Karpas-422 (cell line): ENCODE results near the gene FUT9. TPM values are rescaled to one million over a fixed set of nuclear protein-coding genes. Genes with fewer than 3 reads are reported as not detected.

Experiments used
- DNase-seq: peaks from one replicate; pipeline ENCODE4 v3.0.0-alpha.2; 2015
- H2AFZ ChIP-seq: fragments of 200-600 bp; sonication (generic); 2 replicates; pipeline ENCODE4 v1.6.1; 2014; ENCODE audit warnings: antibody characterized with exemption, low read length, mixed read lengths
- H3K27ac ChIP-seq: fragments of 200-600 bp; sonication (generic); 2 replicates; pipeline ENCODE4 v1.5.1; 2014; ENCODE audit warnings: mild to moderate bottlenecking, low read length, moderate library complexity
- H3K27me3 ChIP-seq: fragments of 200-600 bp; sonication (generic); 2 replicates; pipeline ENCODE4 v1.6.1; 2014; ENCODE audit warnings: low read length, mixed read lengths
- H3K36me3 ChIP-seq: fragments of 200-600 bp; sonication (generic); 2 replicates; pipeline ENCODE4 v1.6.1; 2014; ENCODE audit warnings: low read length, mixed read lengths; ENCODE audit not compliant: insufficient read depth
- H3K4me1 ChIP-seq: fragments of 200-600 bp; sonication (generic); 2 replicates; pipeline ENCODE4 v1.6.1; 2014; ENCODE audit warnings: mild to moderate bottlenecking, low read length, mixed read lengths
- H3K4me2 ChIP-seq: fragments of 200-600 bp; sonication (generic); 2 replicates; pipeline ENCODE4 v1.6.1; 2014; ENCODE audit warnings: low read length, low read depth, mild to moderate bottlenecking; ENCODE audit not compliant: poor library complexity, severe bottlenecking
- H3K4me3 ChIP-seq: fragments of 200-600 bp; sonication (generic); 2 replicates; pipeline ENCODE4 v1.5.1; 2014; ENCODE audit warnings: mild to moderate bottlenecking, antibody characterized with exemption, low read length, mixed read lengths
- H3K79me2 ChIP-seq: fragments of 200-600 bp; sonication (generic); 2 replicates; pipeline ENCODE4 v1.6.1; 2014; ENCODE audit warnings: mild to moderate bottlenecking, low read length, mixed read lengths
- H3K9ac ChIP-seq: fragments of 200-600 bp; sonication (generic); 2 replicates; pipeline ENCODE4 v1.6.0; 2014; ENCODE audit warnings: low read length
- H3K9me2 ChIP-seq: fragments of 200-600 bp; sonication (generic), shearing (Covaris generic); replicated peaks from 2 replicates; pipeline ENCODE4 v1.6.0; 2014; ENCODE audit warnings: mild to moderate bottlenecking, low read length, moderate library complexity; ENCODE audit not compliant: insufficient read depth
- H3K9me3 ChIP-seq: fragments of 300-700, 200-600 bp; sonication (generic); 2 replicates; pipeline ENCODE4 v1.6.1; 2014; ENCODE audit warnings: low read length, mixed read lengths
- H4K20me1 ChIP-seq: fragments of 200-600 bp; sonication (generic); 2 replicates; pipeline ENCODE4 v1.6.1; 2014; ENCODE audit warnings: mild to moderate bottlenecking, antibody characterized with exemption, low read length, low read depth; ENCODE audit not compliant: insufficient read depth
- total RNA-seq: library from RNA; depleted of rRNA; stranded (reverse); fragments of >200 nt; shearing (Covaris generic); gene quantifications from 2 replicates; pipeline ENCODE4 v1.2.3, GENCODE V29; 2014; ENCODE audit warnings: low replicate concordance

Gene FUT9
- total RNA-seq, 1 experiment from 2014 or later: not detected

- H4K20me1 ChIP-seq: no peaks in the 10 kb centered on the region
- H3K36me3 ChIP-seq: no peaks in the 10 kb centered on the region
- no peak overlapping the region for H3K9ac ChIP-seq
- H3K9me3 ChIP-seq: no peaks in the 10 kb centered on the region
- no peaks in the 10 kb centered on the region for H3K27me3 ChIP-seq
- H3K4me3 ChIP-seq: no peak overlapping the region
- no peak for DNase-seq
- no peak overlapping the region for H2AFZ ChIP-seq
- H3K4me2 ChIP-seq: peak overlapping the region; percentile 14
- no peak overlapping the region for H3K27ac ChIP-seq
- no peaks in the 10 kb centered on the region for H3K4me1 ChIP-seq
- no peaks in the 10 kb centered on the region for H3K79me2 ChIP-seq
- H3K9me2 ChIP-seq: no peaks in the 10 kb centered on the region
Observed at GRCh38 chr6:96157018-96157565, 141.3 kb downstream of the FUT9 start.

DNA sequence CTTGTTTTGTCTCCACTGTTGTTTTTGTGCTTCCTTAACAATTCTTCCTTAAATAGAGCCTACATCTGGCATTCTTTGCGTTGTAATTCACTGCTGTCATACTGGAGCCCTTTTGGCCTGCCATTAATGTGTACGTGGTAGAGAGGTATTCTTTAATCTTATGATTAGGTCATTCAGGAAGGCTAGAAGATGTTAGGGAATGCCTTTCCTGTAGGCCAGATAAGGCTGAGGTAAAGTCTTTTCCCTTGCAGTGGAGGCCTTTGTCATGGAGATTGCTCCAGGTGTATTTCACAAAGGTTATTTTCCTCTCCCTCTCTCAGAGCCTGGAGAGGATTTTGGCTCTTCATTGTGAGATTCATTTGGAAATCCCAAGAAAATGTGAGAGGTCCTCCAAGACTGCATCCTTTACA, 146.9 kb downstream of the FUT9 start:
- no peaks in the 10 kb centered on the region for H3K36me3 ChIP-seq
- no peak overlapping the region for H3K27ac ChIP-seq
- H2AFZ ChIP-seq: no peak overlapping the region
- no peaks in the 10 kb centered on the region for H4K20me1 ChIP-seq
- H3K4me2 ChIP-seq: no peak overlapping the region
- no peak overlapping the region for H3K4me3 ChIP-seq
- no peaks in the 10 kb centered on the region for H3K4me1 ChIP-seq
- H3K9me2 ChIP-seq: no peaks in the 10 kb centered on the region
- no peaks in the 10 kb centered on the region for H3K79me2 ChIP-seq
- H3K27me3 ChIP-seq: no peaks in the 10 kb centered on the region
- H3K9me3 ChIP-seq: no peaks in the 10 kb centered on the region
- no peak for DNase-seq
- no peak overlapping the region for H3K9ac ChIP-seq

DNA sequence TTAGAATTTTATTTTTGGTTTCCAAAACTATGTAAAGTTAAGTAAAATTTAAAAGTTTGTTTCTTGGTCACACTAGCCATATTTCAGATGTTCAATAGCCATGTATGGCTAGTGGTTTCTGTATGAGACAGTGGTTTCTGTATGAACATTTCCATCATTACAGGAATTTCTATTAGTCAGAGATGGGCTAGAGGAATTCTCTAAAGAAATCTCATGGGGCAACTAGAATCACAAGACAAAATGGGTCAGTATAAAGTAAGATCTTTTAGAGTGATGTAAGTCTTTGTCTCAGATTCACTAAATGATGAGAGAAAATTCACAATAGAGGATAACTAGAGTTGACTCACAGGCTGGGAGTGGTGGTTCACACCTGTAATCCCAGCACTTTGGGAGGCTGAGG, 149.0 kb downstream of the FUT9 start:
- Histone ChIP-seq H3K4me2 (no peak overlapping the region), H3K79me2 (no peaks in the 10 kb centered on the region), H3K9me3 (no peaks in the 10 kb centered on the region), H3K9me2 (no peaks in the 10 kb centered on the region), H3K27ac (no peak overlapping the region), H4K20me1 (no peaks in the 10 kb centered on the region), H3K27me3 (no peaks in the 10 kb centered on the region), H3K9ac (no peak overlapping the region), H2AFZ (no peak overlapping the region), H3K36me3 (no peaks in the 10 kb centered on the region), H3K4me3 (no peak overlapping the region), H3K4me1 (no peaks in the 10 kb centered on the region)
- DNase-seq: no peak

DNA sequence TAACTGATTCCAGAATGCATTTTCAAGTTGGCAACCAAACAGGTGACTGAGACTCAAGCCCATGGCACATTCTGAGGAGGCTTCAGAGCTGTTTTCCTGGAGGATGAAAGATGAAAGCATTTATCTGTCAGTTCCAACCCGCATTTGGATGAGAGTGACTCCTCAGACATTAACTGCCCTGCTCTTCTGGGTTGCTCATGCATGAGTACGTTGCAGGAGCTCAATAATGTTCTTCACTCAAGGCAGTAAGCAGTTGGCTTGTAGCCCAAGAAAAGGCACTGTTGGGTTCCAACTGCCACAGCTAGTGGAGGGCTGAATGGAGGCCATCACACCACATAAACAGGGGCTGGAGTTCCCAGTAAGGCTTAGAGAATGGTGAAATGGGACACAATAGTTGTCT, 155.3 kb downstream of the FUT9 start:
- no peak overlapping the region for H3K4me3 ChIP-seq
- DNase-seq: no peak
- no peaks in the 10 kb centered on the region for H3K9me3 ChIP-seq
- no peak overlapping the region for H3K27ac ChIP-seq
- H3K27me3 ChIP-seq: no peaks in the 10 kb centered on the region
- no peaks in the 10 kb centered on the region for H4K20me1 ChIP-seq
- no peaks in the 10 kb centered on the region for H3K36me3 ChIP-seq
- H2AFZ ChIP-seq: no peak overlapping the region
- H3K9me2 ChIP-seq: no peaks in the 10 kb centered on the region
- no peak overlapping the region for H3K4me2 ChIP-seq
- H3K4me1 ChIP-seq: no peaks in the 10 kb centered on the region
- H3K9ac ChIP-seq: no peak overlapping the region
- no peaks in the 10 kb centered on the region for H3K79me2 ChIP-seq

GRCh38 chr6:96184798-96185197, 169.0 kb downstream of the FUT9 start:
- H3K9me3 ChIP-seq: no peaks in the 10 kb centered on the region
- no peaks in the 10 kb centered on the region for H3K9me2 ChIP-seq
- no peak overlapping the region for H3K27ac ChIP-seq
- H3K9ac ChIP-seq: no peak overlapping the region
- no peaks in the 10 kb centered on the region for H3K4me1 ChIP-seq
- no peak overlapping the region for H3K4me3 ChIP-seq
- DNase-seq: no peak
- H3K79me2 ChIP-seq: no peaks in the 10 kb centered on the region
- H3K36me3 ChIP-seq: no peaks in the 10 kb centered on the region
- no peak overlapping the region for H2AFZ ChIP-seq
- no peaks in the 10 kb centered on the region for H3K27me3 ChIP-seq
- H3K4me2 ChIP-seq: no peak overlapping the region
- H4K20me1 ChIP-seq: no peaks in the 10 kb centered on the region

GRCh38 chr6:96186094-96186493, 170.3 kb downstream of the FUT9 start:
- no peak overlapping the region for H3K27ac ChIP-seq
- no peak overlapping the region for H3K4me2 ChIP-seq
- H4K20me1 ChIP-seq: no peaks in the 10 kb centered on the region
- no peak overlapping the region for H2AFZ ChIP-seq
- H3K4me3 ChIP-seq: no peak overlapping the region
- no peaks in the 10 kb centered on the region for H3K9me2 ChIP-seq
- no peaks in the 10 kb centered on the region for H3K79me2 ChIP-seq
- H3K4me1 ChIP-seq: no peaks in the 10 kb centered on the region
- no peaks in the 10 kb centered on the region for H3K36me3 ChIP-seq
- H3K9ac ChIP-seq: no peak overlapping the region
- H3K27me3 ChIP-seq: no peaks in the 10 kb centered on the region
- no peaks in the 10 kb centered on the region for H3K9me3 ChIP-seq
- no peak for DNase-seq

DNA sequence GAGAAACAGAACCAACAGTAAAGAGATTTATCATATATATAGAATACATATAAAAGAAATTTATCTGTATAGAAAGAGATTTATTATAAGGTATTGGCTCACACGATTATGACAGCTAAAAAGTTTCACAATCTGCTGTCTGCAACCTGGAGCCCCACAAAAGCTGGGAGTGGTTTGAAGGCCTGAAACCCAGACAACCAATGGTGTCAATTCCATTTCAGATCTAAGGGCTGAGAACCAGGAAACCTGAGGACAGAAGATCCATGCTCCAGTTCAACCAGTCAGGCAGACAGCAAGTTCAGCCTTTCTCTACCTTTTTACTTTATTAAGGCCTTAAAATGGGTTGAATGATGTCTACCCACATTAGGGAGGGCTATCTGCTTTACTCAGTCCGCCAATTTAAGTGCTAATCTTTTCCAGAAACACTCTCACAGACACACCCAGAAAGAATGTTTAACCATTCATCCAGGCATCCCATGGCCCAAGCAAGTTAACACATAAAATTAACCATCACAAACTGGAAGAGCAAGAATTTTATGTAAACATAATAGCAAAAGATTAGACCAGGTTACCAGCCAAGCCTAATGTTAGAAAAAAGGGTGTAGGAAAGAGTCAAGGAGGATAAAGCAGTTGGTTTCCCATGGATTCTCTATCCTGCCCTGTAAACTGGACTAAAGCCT, 170.9 kb downstream of the FUT9 start:
- H3K9me2 ChIP-seq: no peaks in the 10 kb centered on the region
- H3K4me1 ChIP-seq: no peaks in the 10 kb centered on the region
- no peak overlapping the region for H3K4me3 ChIP-seq
- no peak for DNase-seq
- no peak overlapping the region for H3K4me2 ChIP-seq
- H3K27ac ChIP-seq: no peak overlapping the region
- H3K9ac ChIP-seq: no peak overlapping the region
- no peaks in the 10 kb centered on the region for H3K36me3 ChIP-seq
- no peaks in the 10 kb centered on the region for H4K20me1 ChIP-seq
- H2AFZ ChIP-seq: no peak overlapping the region
- H3K79me2 ChIP-seq: no peaks in the 10 kb centered on the region
- H3K27me3 ChIP-seq: no peaks in the 10 kb centered on the region
- H3K9me3 ChIP-seq: no peaks in the 10 kb centered on the region

DNA sequence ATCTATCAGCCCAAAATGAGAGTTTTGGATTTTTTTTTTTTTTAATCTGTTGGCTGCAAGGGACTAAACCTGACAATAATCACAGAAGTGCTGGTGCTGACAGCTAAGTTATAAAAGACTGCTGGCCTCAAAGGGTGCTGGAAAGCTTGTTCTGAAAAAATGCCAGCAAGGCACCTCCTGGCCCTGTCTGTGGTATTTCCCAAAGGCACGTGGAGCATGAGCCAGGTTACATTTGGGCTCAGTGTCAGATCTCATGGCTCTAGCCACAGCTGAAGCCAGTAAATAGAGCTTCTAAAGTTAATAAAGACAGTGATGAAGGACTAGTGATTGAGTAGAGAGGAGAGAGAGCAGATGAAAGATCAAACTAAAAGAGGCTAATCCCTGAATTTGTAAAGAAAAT, 178.9 kb downstream of the FUT9 start:
- DNase-seq: no peak
- Histone ChIP-seq H3K9me3 (no peaks in the 10 kb centered on the region), H3K9ac (no peak overlapping the region), H4K20me1 (no peaks in the 10 kb centered on the region), H3K4me1 (no peaks in the 10 kb centered on the region), H2AFZ (no peak overlapping the region), H3K79me2 (no peaks in the 10 kb centered on the region), H3K9me2 (no peaks in the 10 kb centered on the region), H3K4me2 (no peak overlapping the region), H3K27me3 (no peaks in the 10 kb centered on the region), H3K27ac (no peak overlapping the region), H3K36me3 (no peaks in the 10 kb centered on the region), H3K4me3 (no peak overlapping the region)
